Head of caudate nucleus (tissue), 42 donors: Measurements from ENCODE around the gene GLG1.

ENCODE experiments used
- DNase-seq, 42 donors: peaks; one replicate each; pipeline versions ENCODE4 v3.0.0 to v3.0.0-alpha.2; 2020 to 2021; ENCODE audit warnings: mixed read lengths in 7 of 42
- intact Hi-C: fragments of 100-400 bp; cut with DNase I; formaldehyde crosslinking; loops from one replicate; pipeline ENCODE4 v1.15.0; 2022

GLG1 gene

GRCh38 chr16:74578838-74579237 lies 28.1 kb downstream of the GLG1 start:
- no peak for DNase-seq
- intact Hi-C loops: no loop called here

- intact Hi-C loops: no loop called here
- DNase-seq: no peak
Observed at GRCh38 chr16:74578433-74578832, 28.5 kb downstream of the GLG1 start.

- DNase-seq: no peak
- intact Hi-C loops: no loop called here
Observed at GRCh38 chr16:74577882-74578366, 29.0 kb downstream of the GLG1 start.

- no peak for DNase-seq
- intact Hi-C loops: no loop called here
Observed at GRCh38 chr16:74575807-74576643, 30.9 kb downstream of the GLG1 start.

GRCh38 chr16:74575175-74575806 lies 31.6 kb downstream of the GLG1 start:
- intact Hi-C loops: no loop called here
- peak in 2 of 42 donors; percentile 15 to 26 for DNase-seq

- no peak for DNase-seq
- intact Hi-C loops: no loop called here
Observed at GRCh38 chr16:74574146-74574545, 32.8 kb downstream of the GLG1 start.

GRCh38 chr16:74573622-74574021 lies 33.3 kb downstream of the GLG1 start:
- intact Hi-C loops: no loop called here
- DNase-seq: no peak

- intact Hi-C loops: no loop called here
- peak in 25 of 42 donors; percentile 19 to 68 (median 42) for DNase-seq
Observed at GRCh38 chr16:74570412-74571301, 36.3 kb downstream of the GLG1 start.

- DNase-seq: no peak
- intact Hi-C loops: no loop called here
Observed at GRCh38 chr16:74568961-74569631, 37.8 kb downstream of the GLG1 start.

GRCh38 chr16:74567901-74568300 lies 39.0 kb downstream of the GLG1 start:
- intact Hi-C loops: no loop called here
- no peak for DNase-seq

- intact Hi-C loops: no loop called here
- DNase-seq: no peak
Observed at GRCh38 chr16:74565378-74565777, 41.5 kb downstream of the GLG1 start.

GRCh38 chr16:74564451-74564984 lies 42.4 kb downstream of the GLG1 start:
- DNase-seq: no peak
- intact Hi-C loops: no loop called here

GRCh38 chr16:74563828-74564263 lies 43.1 kb downstream of the GLG1 start:
- intact Hi-C loops: no loop called here
- DNase-seq: peak in 1 of 42 donors; percentile 50

- no peak for DNase-seq
- intact Hi-C loops: no loop called here
Observed at GRCh38 chr16:74562117-74562516, 44.8 kb downstream of the GLG1 start.

GRCh38 chr16:74561626-74562025 lies 45.3 kb downstream of the GLG1 start:
- intact Hi-C loops: no loop called here
- no peak for DNase-seq

- DNase-seq: no peak
- intact Hi-C loops: no loop called here
Observed at GRCh38 chr16:74560912-74561311, 46.0 kb downstream of the GLG1 start.

GRCh38 chr16:74558873-74559272 lies 48.0 kb downstream of the GLG1 start:
- intact Hi-C loops: no loop called here
- no peak for DNase-seq

- DNase-seq: no peak
- intact Hi-C loops: no loop called here
Observed at GRCh38 chr16:74557275-74557674, 49.6 kb downstream of the GLG1 start.
